Left kidney (tissue), 2 donors: ENCODE measurements around the gene BANP. TPM values are rescaled to one million over a fixed set of nuclear protein-coding genes. Genes with fewer than 3 reads are reported as not detected.
"Not testable (repeated sequence)": the region's sequence is repeated elsewhere in the genome, so short reads cannot be mapped to it uniquely, and the experiment has no call there.

Experiments
- DNase-seq: peaks from one replicate; pipeline ENCODE4 v3.0.0-alpha.2; 2013
- polyA plus RNA-seq: library from polyadenylated mRNA; unstranded; fragments of 120-200 nt; gene quantifications from one replicate; pipeline ENCODE4 v1.2.1, GENCODE V29; 2013; ENCODE audit not compliant: insufficient read length

Gene BANP
- polyA plus RNA-seq, 1 donor: 26.8 TPM

DNA sequence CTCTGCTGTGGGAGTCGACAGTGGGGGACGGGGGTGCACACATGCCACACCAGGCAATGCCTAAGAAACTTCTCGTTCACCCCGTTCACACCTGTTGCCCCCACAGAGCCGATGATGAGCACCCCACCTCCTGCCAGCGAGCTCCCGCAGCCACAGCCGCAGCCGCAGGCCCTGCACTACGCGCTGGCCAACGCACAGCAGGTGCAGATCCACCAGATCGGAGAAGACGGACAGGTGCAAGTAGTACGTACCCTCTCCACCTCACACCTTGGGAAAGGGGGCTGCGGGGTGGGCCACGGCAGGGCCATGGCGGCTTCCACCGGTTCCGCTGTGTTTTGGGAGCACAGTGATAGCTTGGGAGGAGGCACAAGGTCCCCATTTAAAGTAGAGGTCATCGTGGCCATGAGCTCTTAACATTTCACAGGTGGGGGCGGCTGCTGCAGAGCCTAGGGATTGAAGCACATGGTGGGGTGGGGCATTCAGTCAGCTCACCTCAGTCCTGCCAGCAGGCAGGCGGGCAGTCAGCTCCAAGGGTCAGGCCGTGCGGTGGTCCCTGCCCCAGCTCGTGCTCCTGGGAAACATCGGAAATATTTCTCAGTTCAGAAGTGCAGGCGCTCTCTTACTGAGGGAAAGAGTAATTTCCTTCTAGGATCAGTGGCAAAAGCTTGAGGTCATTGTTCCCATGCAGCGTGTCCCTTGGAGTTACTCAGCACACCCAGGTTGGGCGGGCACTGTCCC lies 81.9 kb downstream of the BANP start:
- DNase-seq: not testable (repeated sequence)

- DNase-seq: no peak
Measured at GRCh38 chr16:88034770-88035169, 83.5 kb downstream of the BANP start.

DNA sequence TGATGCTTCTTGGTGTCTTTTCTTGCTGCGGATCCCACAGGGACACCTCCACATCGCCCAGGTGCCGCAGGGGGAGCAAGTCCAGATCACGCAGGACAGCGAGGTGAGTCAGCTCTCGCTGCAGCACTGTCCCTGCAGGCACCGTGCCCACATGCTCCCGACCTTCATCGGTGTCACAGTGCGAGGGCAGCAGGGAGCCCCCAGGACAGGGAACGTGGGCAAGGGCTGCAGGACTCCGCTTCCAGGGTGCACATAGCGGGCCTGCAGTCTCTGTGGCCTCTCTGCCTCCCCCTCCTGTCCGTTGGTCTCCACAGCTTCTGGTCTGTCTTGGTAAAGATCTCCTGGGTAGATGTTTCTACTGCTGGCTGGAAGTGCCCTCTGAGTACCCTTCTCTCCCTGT lies 84.1 kb downstream of the BANP start:
- DNase-seq: no peak

DNA sequence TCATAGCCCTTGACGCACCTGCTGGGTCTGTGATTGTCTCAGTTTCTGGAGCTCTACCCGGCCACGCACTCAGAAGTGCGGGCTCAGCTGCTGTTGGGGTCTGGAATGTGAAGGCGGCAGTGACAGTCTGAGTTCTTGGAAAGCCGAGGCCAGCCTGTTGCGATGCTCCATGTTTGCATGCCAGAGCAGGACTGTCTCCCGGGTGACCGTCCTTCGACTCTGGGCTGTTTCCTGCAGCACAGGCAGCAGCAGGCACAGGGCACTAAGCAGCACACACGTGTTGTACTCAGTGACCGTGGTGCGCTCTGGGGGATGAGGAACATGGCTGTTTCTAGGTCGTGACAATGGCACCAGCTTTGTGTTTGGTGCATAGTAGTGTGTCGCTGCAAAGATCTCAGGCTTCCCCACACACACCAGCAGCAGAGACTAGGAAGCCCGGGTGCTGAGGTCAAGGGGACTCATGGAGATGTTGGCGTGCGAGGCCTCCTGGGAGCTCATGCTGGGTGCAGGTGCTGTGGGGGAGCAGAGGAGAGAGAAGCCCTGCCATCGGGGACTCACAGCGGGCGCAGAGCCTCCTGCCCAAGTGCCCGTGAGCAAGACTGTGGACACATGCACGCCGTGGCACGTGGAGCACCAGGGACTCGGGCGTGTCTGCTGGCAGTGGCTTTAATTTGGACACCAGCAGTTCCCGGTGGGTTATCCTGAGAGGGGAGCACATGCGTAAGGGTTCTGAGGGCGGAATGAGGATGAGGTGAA lies 84.8 kb downstream of the BANP start:
- not testable (repeated sequence) for DNase-seq

- DNase-seq: not testable (repeated sequence)
Measured at GRCh38 chr16:88036640-88036996, 85.4 kb downstream of the BANP start.

GRCh38 chr16:88037359-88037758 lies 86.1 kb downstream of the BANP start:
- DNase-seq: not testable (repeated sequence)

GRCh38 chr16:88037876-88038525 lies 86.8 kb downstream of the BANP start:
- DNase-seq: not testable (repeated sequence)

GRCh38 chr16:88038526-88038908 lies 87.3 kb downstream of the BANP start:
- DNase-seq: not testable (repeated sequence)

- no peak for DNase-seq
Measured at GRCh38 chr16:88039591-88039990, 88.4 kb downstream of the BANP start.

GRCh38 chr16:88040196-88040876 lies 89.1 kb downstream of the BANP start:
- DNase-seq: not testable (repeated sequence)

DNA sequence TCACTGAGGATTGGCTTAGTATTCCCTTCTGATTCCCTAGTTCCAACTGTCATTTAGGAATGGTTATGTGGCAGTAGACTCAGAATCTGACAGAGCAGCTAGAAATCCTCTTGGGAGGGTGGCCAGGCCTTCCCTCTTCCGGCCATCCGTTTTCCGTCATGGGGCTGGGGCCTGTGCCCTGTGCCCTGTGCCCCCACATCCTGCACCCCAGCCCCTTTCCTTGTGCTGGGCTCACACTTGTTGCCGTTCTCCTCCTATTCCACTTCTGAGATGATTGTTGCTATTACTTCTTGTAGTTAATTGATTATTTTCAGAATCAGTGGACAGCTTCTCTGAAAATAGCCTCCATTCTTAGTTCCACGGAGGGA lies 89.6 kb downstream of the BANP start:
- DNase-seq: not testable (repeated sequence)

- not testable (repeated sequence) for DNase-seq
Measured at GRCh38 chr16:88041506-88041905, 90.3 kb downstream of the BANP start.

- DNase-seq: not testable (repeated sequence)
Measured at GRCh38 chr16:88041986-88042562, 90.8 kb downstream of the BANP start.

GRCh38 chr16:88043208-88043910 lies 92.1 kb downstream of the BANP start:
- DNase-seq: not testable (repeated sequence)

DNA sequence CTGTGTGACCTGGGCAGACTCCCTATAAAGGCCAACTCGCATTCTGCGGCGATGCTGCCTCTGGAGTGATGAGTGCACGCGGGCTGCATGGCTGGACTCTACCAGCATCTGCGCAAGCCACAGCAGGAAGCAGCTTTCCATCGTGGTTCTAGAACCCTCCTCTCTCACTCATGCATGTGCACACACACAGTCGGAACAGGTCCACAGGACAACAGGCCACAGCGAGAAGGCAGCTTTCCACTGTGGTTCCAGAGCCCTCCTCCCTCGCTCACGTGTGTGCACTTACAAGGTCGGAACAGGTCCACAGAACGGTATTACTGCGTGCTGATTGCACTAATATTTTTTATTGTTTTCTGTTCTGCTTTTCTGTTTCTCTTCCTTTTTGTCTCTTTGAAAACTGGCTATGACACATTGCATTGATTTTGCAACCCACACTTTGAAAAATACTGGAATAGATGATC lies 92.9 kb downstream of the BANP start:
- not testable (repeated sequence) for DNase-seq

GRCh38 chr16:88045361-88045760 lies 94.1 kb downstream of the BANP start:
- not testable (repeated sequence) for DNase-seq

GRCh38 chr16:88045820-88046303 lies 94.6 kb downstream of the BANP start:
- DNase-seq: no peak

DNA sequence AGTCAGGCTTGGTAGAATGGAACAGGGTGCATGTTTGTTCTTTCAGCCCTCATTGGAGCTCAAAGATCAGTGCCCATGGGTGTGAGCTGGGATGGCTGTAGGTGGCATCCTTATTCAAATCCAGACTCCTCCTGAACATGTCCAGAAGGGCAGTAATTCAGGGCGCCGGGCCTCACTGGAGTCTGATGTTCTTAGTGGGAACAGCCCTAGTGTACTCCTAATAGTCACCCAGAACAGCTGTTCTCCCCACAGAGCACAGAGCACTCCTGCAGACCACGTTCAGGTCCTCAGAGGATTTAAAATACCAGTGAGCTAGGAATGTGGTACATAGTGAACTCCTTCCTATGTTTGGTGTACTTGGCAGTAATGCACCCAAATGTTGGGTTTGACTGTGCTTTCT lies 96.2 kb downstream of the BANP start:
- no peak for DNase-seq

GRCh38 chr16:88048985-88049384 lies 97.8 kb downstream of the BANP start:
- DNase-seq: no peak

GRCh38 chr16:88049561-88050545 lies 98.6 kb downstream of the BANP start:
- no peak for DNase-seq
